SK-N-SH (cell line): Measurements from ENCODE around the gene ALKBH8. TPM values are rescaled to one million over a fixed set of nuclear protein-coding genes. Genes with fewer than 3 reads are reported as not detected.

ENCODE experiments used
- CTCF ChIA-PET: fragments of 300-600, 350-600 bp; formaldehyde crosslinking; extraction: SDS; loops from one replicate; lab custom pipeline; 2021; lab: Yijun Ruan, JAX
- POLR2A ChIA-PET: fragments of 350-600 bp; sonication (Branson Sonifier 250); formaldehyde crosslinking; extraction: SDS; loops from one replicate; lab custom pipeline; 2020; ENCODE audit warnings: antibody characterized with exemption, inconsistent platforms; lab: Yijun Ruan, JAX
- DNase-seq: peaks from one replicate; pipeline ENCODE4 v3.0.0; 2012
- H2AFZ ChIP-seq: fragments of 200-600 bp; sonication (generic); 2 replicates; pipeline ENCODE4 v1.8.1; 2016; ENCODE audit warnings: antibody characterized with exemption, mild to moderate bottlenecking, low read depth
- H3F3A ChIP-seq: fragments of 200-600 bp; sonication (generic); replicated peaks from 2 replicates; pipeline ENCODE3; 2016; ENCODE audit warnings: antibody characterized with exemption, mild to moderate bottlenecking; ENCODE audit not compliant: insufficient read depth
- H3K27ac ChIP-seq, 2 experiments: fragments of 200-500 bp in 1 of 2; fragments of 200-600 bp in 1 of 2; sonication (Bioruptor generic) in 1 of 2; sonication (generic), shearing (Covaris generic) in 1 of 2; 2 replicates each; pipeline versions ENCODE4 v1.5.1 to v1.6.1; 2014 to 2016; ENCODE audit warnings: low read depth in 2 of 2, inconsistent platforms in 1 of 2, low read length in 1 of 2, mild to moderate bottlenecking in 1 of 2, mixed read lengths in 1 of 2
- H3K27me3 ChIP-seq: fragments of 200-600 bp; sonication (generic), shearing (Covaris generic); 2 replicates; pipeline ENCODE4 v1.6.1; 2016; ENCODE audit warnings: mixed run types; ENCODE audit not compliant: insufficient read depth
- H3K36me3 ChIP-seq, 2 experiments: fragments of 200-500 bp in 1 of 2; fragments of 200-600 bp in 1 of 2; sonication (Bioruptor generic) in 1 of 2; sonication (generic) in 1 of 2; replicated peaks in 1 of 2; 2 replicates each; pipeline versions ENCODE3 to v1.5.1; 2014 to 2016; ENCODE audit warnings: low read length in 1 of 2, mild to moderate bottlenecking in 1 of 2; ENCODE audit not compliant: insufficient read depth in 2 of 2, control insufficient read depth in 1 of 2
- H3K4me1 ChIP-seq, 2 experiments: fragments of 200-500 bp in 1 of 2; fragments of 200-600 bp in 1 of 2; sonication (Bioruptor generic) in 1 of 2; sonication (generic), shearing (Covaris generic) in 1 of 2; 2 replicates each; pipeline versions ENCODE4 v1.5.1 to v1.6.1; 2014 to 2016; ENCODE audit warnings: low read depth in 1 of 2, low read length in 1 of 2, mixed run types in 1 of 2; ENCODE audit not compliant: insufficient read depth in 2 of 2, control insufficient read depth in 1 of 2
- H3K4me2 ChIP-seq: fragments of 200-600 bp; sonication (generic), shearing (Covaris generic); 2 replicates; pipeline ENCODE4 v1.6.1; 2017; ENCODE audit warnings: mixed run types
- H3K4me3 ChIP-seq, 2 experiments: fragments of 200-500 bp in 1 of 2; fragments of 200-600 bp in 1 of 2; sonication (Bioruptor generic) in 1 of 2; sonication (generic), shearing (Covaris generic) in 1 of 2; 2 replicates each; pipeline versions ENCODE4 v1.5.1 to v1.8.1; 2014 to 2016; ENCODE audit warnings: low read depth in 2 of 2, inconsistent platforms in 1 of 2, low read length in 1 of 2, mild to moderate bottlenecking in 1 of 2, mixed read lengths in 1 of 2, moderate library complexity in 1 of 2
- H3K79me2 ChIP-seq: fragments of 200-600 bp; sonication (generic); 2 replicates; pipeline ENCODE4 v1.8.1; 2017; ENCODE audit warnings: mild to moderate bottlenecking; ENCODE audit not compliant: insufficient read depth
- H3K9ac ChIP-seq: fragments of 200-600 bp; sonication (generic); 2 replicates; pipeline ENCODE4 v1.6.1; 2017; ENCODE audit warnings: mixed run types
- H3K9me2 ChIP-seq: fragments of 200-600 bp; sonication (generic); 2 replicates; pipeline ENCODE4 v1.6.1; 2017; ENCODE audit warnings: mixed run types
- H3K9me3 ChIP-seq: fragments of 200-600 bp; sonication (generic); 2 replicates; pipeline ENCODE4 v1.6.1; 2017; ENCODE audit warnings: mixed run types, mild to moderate bottlenecking, moderate library complexity
- H4K20me1 ChIP-seq: fragments of 200-600 bp; sonication (generic); 2 replicates; pipeline ENCODE4 v1.6.1; 2017; ENCODE audit warnings: mild to moderate bottlenecking, mixed run types; ENCODE audit not compliant: insufficient read depth
- ELF1 ChIP-seq: IDR thresholded peaks from 2 replicates; pipeline ENCODE4 v1.4.0; 2012
- EP300 ChIP-seq, 2 experiments: IDR thresholded peaks; 2 replicates each; pipeline versions ENCODE4 v1.4.0 to v1.6.1; 2012; ENCODE audit warnings: borderline replicate concordance in 1 of 2, low read depth in 1 of 2, low read length in 1 of 2
- EZH2phosphoT487 ChIP-seq: fragments of 200-600 bp; sonication (generic); IDR thresholded peaks from 2 replicates; pipeline ENCODE4 v1.6.1; 2017; ENCODE audit warnings: low read depth, mixed run types, mild to moderate bottlenecking, antibody characterized with exemption, moderate library complexity, borderline replicate concordance
- FOSL2 ChIP-seq: IDR thresholded peaks from 2 replicates; pipeline ENCODE4 v1.4.0; 2012; ENCODE audit warnings: low read depth, mild to moderate bottlenecking, moderate library complexity, borderline replicate concordance
- FOXJ3 ChIP-seq: sonication (generic); formaldehyde crosslinking; IDR thresholded peaks from 2 replicates; pipeline ENCODE4 v1.5.1; 2020; ENCODE audit warnings: mild to moderate bottlenecking, missing genetic modification reagents
- MEF2A ChIP-seq: IDR thresholded peaks from 2 replicates; pipeline ENCODE4 v1.4.0; 2012; ENCODE audit warnings: low read depth, borderline replicate concordance
- MXI1 ChIP-seq: IDR thresholded peaks from 2 replicates; pipeline ENCODE4 v1.6.1; 2012; ENCODE audit warnings: mild to moderate bottlenecking, low read depth, low read length, improper control_type of control experiment
- NFIC ChIP-seq: IDR thresholded peaks from 2 replicates; pipeline ENCODE4 v1.4.0; 2012; ENCODE audit warnings: borderline replicate concordance
- NRF1 ChIP-seq: IDR thresholded peaks from 2 replicates; pipeline ENCODE4 v1.6.1; 2012; ENCODE audit warnings: low read depth, mild to moderate bottlenecking, low read length
- RCOR1 ChIP-seq: fragments of 150-350 bp; IDR thresholded peaks from 2 replicates; pipeline ENCODE4 v1.6.1; 2017; ENCODE audit warnings: antibody characterized with exemption, low read length
- RFX5 ChIP-seq: IDR thresholded peaks from 2 replicates; pipeline ENCODE4 v1.6.1; 2012; ENCODE audit warnings: mild to moderate bottlenecking, improper control_type of control experiment, low read length
- RXRA ChIP-seq: IDR thresholded peaks from 2 replicates; pipeline ENCODE4 v1.4.0; 2012; ENCODE audit warnings: low read depth, mild to moderate bottlenecking, borderline replicate concordance
- TAF1 ChIP-seq: IDR thresholded peaks from 2 replicates; pipeline ENCODE4 v1.6.1; 2012; ENCODE audit warnings: low read depth, mild to moderate bottlenecking, low read length, moderate library complexity, borderline replicate concordance
- TCF12 ChIP-seq: IDR thresholded peaks from 2 replicates; pipeline ENCODE4 v1.4.0; 2012
- YY1 ChIP-seq: IDR thresholded peaks from 2 replicates; pipeline ENCODE4 v1.4.0; 2012; ENCODE audit warnings: low read depth, mild to moderate bottlenecking
- WGBS: methylation state at CpG from one replicate; pipeline ENCODE4 v1.1.6; 2017; ENCODE audit warnings: low lambda C conversion rate; 5-methylcytosine and 5-hydroxymethylcytosine counted together
- polyA plus RNA-seq, 3 experiments: library from polyadenylated mRNA; depleted of rRNA; stranded (reverse); fragments of >200 nt; gene quantifications; 2 replicates each; pipeline ENCODE4 v1.2.3, GENCODE V29; 2012
- TF ChIP-seq, protein P1 (sequence below): IDR thresholded peaks from 2 replicates; pipeline ENCODE4 v1.4.0; 2012; ENCODE audit warnings: low read depth, borderline replicate concordance
- TF ChIP-seq, protein P2 (sequence below): IDR thresholded peaks from 2 replicates; pipeline ENCODE4 v1.4.0; 2012; ENCODE audit warnings: low read depth, borderline replicate concordance
- TF ChIP-seq, protein P3 (sequence below): fragments of 200-600 bp; sonication (generic); IDR thresholded peaks from 2 replicates; pipeline ENCODE4 v1.6.1; 2017; ENCODE audit warnings: antibody characterized with exemption, mild to moderate bottlenecking, moderate library complexity
- TF ChIP-seq, protein P4 (sequence below): IDR thresholded peaks from 2 replicates; pipeline ENCODE4 v1.6.1; 2012; ENCODE audit warnings: mild to moderate bottlenecking, low read depth, low read length, moderate library complexity
- TF ChIP-seq, protein P5 (sequence below): IDR thresholded peaks from 2 replicates; pipeline ENCODE4; 2012

ALKBH8 gene
- polyA plus RNA-seq, 1 of the 3 experiments (the other 2 are of a cell fraction): 2.4 TPM

DNA sequence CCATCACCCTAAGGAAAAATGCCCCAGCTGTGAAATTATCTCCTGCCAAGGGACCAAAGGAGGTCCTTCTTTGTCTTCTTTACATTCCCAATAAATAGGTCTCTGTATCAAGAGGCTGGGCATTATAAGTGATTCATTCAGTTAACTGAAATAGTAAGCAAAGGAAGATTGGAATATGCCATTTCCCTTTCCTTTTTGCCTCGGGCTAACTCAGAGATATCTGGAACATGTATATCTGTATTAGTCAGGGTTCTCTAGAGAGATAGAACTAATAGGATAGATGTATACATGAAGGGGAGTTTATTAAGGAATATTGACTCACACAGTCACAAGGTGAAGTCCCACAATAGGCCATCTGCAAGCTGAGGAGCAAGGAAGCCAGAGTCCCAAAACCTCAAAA is 92.6 kb downstream of the ALKBH8 start (continued):
- TF ChIP-seq, protein P1, sequence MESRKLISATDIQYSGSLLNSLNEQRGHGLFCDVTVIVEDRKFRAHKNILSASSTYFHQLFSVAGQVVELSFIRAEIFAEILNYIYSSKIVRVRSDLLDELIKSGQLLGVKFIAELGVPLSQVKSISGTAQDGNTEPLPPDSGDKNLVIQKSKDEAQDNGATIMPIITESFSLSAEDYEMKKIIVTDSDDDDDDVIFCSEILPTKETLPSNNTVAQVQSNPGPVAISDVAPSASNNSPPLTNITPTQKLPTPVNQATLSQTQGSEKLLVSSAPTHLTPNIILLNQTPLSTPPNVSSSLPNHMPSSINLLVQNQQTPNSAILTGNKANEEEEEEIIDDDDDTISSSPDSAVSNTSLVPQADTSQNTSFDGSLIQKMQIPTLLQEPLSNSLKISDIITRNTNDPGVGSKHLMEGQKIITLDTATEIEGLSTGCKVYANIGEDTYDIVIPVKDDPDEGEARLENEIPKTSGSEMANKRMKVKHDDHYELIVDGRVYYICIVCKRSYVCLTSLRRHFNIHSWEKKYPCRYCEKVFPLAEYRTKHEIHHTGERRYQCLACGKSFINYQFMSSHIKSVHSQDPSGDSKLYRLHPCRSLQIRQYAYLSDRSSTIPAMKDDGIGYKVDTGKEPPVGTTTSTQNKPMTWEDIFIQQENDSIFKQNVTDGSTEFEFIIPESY: no peak

DNA sequence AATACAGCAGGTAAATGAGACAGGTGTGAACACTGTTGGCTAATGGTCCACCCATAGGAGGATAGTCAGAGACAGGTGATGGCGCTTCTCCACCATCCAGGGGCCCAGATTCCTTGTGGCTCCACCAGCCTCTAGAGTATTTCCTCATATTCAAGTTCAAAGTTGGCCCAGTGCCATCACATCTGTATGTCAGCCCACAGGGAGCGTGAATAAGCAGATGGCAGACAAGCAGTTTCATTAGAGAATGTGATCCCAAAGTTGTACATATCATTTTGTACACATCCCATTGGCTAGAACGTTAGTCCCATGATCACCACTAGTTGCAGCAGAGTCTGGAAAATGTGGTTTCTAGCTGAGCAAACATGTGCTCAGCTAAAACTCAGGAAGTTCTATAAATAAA is 96.9 kb downstream of the ALKBH8 start:
- H3K4me2 ChIP-seq: no peak overlapping the region
- ChIA-PET CTCF (no interaction called here), POLR2A (no interaction called here)
- no peak overlapping the region for H3K27ac ChIP-seq
- H3K9me3 ChIP-seq: no peaks in the 10 kb centered on the region
- H3K9ac ChIP-seq: no peak overlapping the region
- TF ChIP-seq FOXJ3 (CRISPR knock-in tag) (no peak), MEF2A (no peak), MXI1 (no peak), NFIC (no peak), FOSL2 (no peak), EP300 (IDR thresholded peaks at IDR 0.05; ENCODE audit: borderline replicate concordance in 1 of 2, low read depth in 1 of 2, low read length in 1 of 2) (no peak), TAF1 (no peak), EZH2phosphoT487 (no peak), RXRA (no peak), RCOR1 (no peak), TCF12 (no peak), ELF1 (no peak), NRF1 (no peak), RFX5 (no peak), YY1 (no peak)
- TF ChIP-seq, protein P2, sequence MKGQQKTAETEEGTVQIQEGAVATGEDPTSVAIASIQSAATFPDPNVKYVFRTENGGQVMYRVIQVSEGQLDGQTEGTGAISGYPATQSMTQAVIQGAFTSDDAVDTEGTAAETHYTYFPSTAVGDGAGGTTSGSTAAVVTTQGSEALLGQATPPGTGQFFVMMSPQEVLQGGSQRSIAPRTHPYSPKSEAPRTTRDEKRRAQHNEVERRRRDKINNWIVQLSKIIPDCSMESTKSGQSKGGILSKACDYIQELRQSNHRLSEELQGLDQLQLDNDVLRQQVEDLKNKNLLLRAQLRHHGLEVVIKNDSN: no peak
- TF ChIP-seq, protein P3, sequence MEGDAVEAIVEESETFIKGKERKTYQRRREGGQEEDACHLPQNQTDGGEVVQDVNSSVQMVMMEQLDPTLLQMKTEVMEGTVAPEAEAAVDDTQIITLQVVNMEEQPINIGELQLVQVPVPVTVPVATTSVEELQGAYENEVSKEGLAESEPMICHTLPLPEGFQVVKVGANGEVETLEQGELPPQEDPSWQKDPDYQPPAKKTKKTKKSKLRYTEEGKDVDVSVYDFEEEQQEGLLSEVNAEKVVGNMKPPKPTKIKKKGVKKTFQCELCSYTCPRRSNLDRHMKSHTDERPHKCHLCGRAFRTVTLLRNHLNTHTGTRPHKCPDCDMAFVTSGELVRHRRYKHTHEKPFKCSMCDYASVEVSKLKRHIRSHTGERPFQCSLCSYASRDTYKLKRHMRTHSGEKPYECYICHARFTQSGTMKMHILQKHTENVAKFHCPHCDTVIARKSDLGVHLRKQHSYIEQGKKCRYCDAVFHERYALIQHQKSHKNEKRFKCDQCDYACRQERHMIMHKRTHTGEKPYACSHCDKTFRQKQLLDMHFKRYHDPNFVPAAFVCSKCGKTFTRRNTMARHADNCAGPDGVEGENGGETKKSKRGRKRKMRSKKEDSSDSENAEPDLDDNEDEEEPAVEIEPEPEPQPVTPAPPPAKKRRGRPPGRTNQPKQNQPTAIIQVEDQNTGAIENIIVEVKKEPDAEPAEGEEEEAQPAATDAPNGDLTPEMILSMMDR: no peak
- TF ChIP-seq, protein P4, sequence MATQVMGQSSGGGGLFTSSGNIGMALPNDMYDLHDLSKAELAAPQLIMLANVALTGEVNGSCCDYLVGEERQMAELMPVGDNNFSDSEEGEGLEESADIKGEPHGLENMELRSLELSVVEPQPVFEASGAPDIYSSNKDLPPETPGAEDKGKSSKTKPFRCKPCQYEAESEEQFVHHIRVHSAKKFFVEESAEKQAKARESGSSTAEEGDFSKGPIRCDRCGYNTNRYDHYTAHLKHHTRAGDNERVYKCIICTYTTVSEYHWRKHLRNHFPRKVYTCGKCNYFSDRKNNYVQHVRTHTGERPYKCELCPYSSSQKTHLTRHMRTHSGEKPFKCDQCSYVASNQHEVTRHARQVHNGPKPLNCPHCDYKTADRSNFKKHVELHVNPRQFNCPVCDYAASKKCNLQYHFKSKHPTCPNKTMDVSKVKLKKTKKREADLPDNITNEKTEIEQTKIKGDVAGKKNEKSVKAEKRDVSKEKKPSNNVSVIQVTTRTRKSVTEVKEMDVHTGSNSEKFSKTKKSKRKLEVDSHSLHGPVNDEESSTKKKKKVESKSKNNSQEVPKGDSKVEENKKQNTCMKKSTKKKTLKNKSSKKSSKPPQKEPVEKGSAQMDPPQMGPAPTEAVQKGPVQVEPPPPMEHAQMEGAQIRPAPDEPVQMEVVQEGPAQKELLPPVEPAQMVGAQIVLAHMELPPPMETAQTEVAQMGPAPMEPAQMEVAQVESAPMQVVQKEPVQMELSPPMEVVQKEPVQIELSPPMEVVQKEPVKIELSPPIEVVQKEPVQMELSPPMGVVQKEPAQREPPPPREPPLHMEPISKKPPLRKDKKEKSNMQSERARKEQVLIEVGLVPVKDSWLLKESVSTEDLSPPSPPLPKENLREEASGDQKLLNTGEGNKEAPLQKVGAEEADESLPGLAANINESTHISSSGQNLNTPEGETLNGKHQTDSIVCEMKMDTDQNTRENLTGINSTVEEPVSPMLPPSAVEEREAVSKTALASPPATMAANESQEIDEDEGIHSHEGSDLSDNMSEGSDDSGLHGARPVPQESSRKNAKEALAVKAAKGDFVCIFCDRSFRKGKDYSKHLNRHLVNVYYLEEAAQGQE: no peak
- TF ChIP-seq, protein P5, sequence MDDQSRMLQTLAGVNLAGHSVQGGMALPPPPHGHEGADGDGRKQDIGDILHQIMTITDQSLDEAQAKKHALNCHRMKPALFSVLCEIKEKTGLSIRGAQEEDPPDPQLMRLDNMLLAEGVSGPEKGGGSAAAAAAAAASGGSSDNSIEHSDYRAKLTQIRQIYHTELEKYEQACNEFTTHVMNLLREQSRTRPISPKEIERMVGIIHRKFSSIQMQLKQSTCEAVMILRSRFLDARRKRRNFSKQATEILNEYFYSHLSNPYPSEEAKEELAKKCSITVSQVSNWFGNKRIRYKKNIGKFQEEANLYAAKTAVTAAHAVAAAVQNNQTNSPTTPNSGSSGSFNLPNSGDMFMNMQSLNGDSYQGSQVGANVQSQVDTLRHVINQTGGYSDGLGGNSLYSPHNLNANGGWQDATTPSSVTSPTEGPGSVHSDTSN: no peak
- DNase-seq: peak; percentile 18
- no peaks in the 10 kb centered on the region for H3K36me3 ChIP-seq
- H2AFZ ChIP-seq: no peak overlapping the region
- no peaks in the 10 kb centered on the region for H3K9me2 ChIP-seq
- H3K79me2 ChIP-seq: no peaks in the 10 kb centered on the region
- H3K4me3 ChIP-seq: no peak overlapping the region
- no peaks in the 10 kb centered on the region for H3K27me3 ChIP-seq
- no peaks in the 10 kb centered on the region for H3K4me1 ChIP-seq
- no peaks in the 10 kb centered on the region for H4K20me1 ChIP-seq
- WGBS: 13% methylated on average over 3 of the region's 3 CpGs
- peaks cover 6% of the 10 kb centered on the region for H3F3A ChIP-seq
